Hepatocyte (in vitro differentiated cells): ENCODE measurements around the gene AP2S1. TPM values are rescaled to one million over a fixed set of nuclear protein-coding genes. Genes with fewer than 3 reads are reported as not detected.
"Not testable (repeated sequence)": the region's sequence is repeated elsewhere in the genome, so short reads cannot be mapped to it uniquely, and the experiment has no call there.

Source experiments
- DNase-seq: peaks from one replicate; pipeline ENCODE4 v3.0.0-alpha.2; 2016; ENCODE audit warnings: low spot score
- H2AFZ ChIP-seq: fragments of 200-600 bp; sonication (generic); 2 replicates; pipeline ENCODE4 v1.6.0; 2016; ENCODE audit warnings: antibody characterized with exemption, mild to moderate bottlenecking
- H3K27ac ChIP-seq: fragments of 200-600 bp; sonication (generic); 2 replicates; pipeline ENCODE4 v1.5.1; 2016; ENCODE audit warnings: mild to moderate bottlenecking
- H3K27me3 ChIP-seq: fragments of 200-600 bp; sonication (generic); 2 replicates; pipeline ENCODE4 v1.6.1; 2016
- H3K36me3 ChIP-seq: fragments of 200-600 bp; sonication (generic); replicated peaks from 2 replicates; pipeline ENCODE4 v1.5.1; 2016; ENCODE audit warnings: low read depth; ENCODE audit not compliant: insufficient read depth
- H3K4me1 ChIP-seq: fragments of 200-600 bp; sonication (generic); 2 replicates; pipeline ENCODE4 v1.5.1; 2016; ENCODE audit warnings: mild to moderate bottlenecking, moderate library complexity; ENCODE audit not compliant: insufficient read depth
- H3K4me2 ChIP-seq: fragments of 200-600 bp; sonication (generic); 2 replicates; pipeline ENCODE4 v1.6.0; 2016
- H3K4me3 ChIP-seq: fragments of 200-600 bp; sonication (generic); 2 replicates; pipeline ENCODE4 v1.5.1; 2016; ENCODE audit warnings: mild to moderate bottlenecking
- H3K79me2 ChIP-seq: fragments of 200-600 bp; sonication (generic); 2 replicates; pipeline ENCODE4 v1.6.0; 2017; ENCODE audit warnings: mild to moderate bottlenecking
- H3K9me2 ChIP-seq: fragments of 200-600 bp; sonication (generic); replicated peaks from 2 replicates; pipeline ENCODE4 v1.6.0; 2017; ENCODE audit warnings: mild to moderate bottlenecking; ENCODE audit not compliant: insufficient read depth
- H3K9me3 ChIP-seq: fragments of 200-600 bp; sonication (generic); 2 replicates; pipeline ENCODE4 v1.5.1; 2016; ENCODE audit warnings: low read depth, mild to moderate bottlenecking
- H4K20me1 ChIP-seq: fragments of 200-600 bp; sonication (generic); 2 replicates; pipeline ENCODE4 v1.6.0; 2016; ENCODE audit warnings: mild to moderate bottlenecking; ENCODE audit not compliant: insufficient read depth, poor library complexity, severe bottlenecking
- EZH2 ChIP-seq: fragments of 200-600 bp; sonication (generic); IDR thresholded peaks from 2 replicates; pipeline ENCODE4 v1.6.1; 2016; ENCODE audit warnings: antibody characterized with exemption, mild to moderate bottlenecking, borderline replicate concordance
- EZH2phosphoT487 ChIP-seq: fragments of 200-600 bp; sonication (generic); IDR thresholded peaks from one replicate; pipeline ENCODE4 v1.6.1; 2018; ENCODE audit warnings: antibody characterized with exemption, mild to moderate bottlenecking, low read depth, moderate library complexity; ENCODE audit not compliant: unreplicated experiment, severe bottlenecking
- WGBS: methylation state at CpG from one replicate; pipeline ENCODE4 v1.1.6; 2016; ENCODE audit warnings: low lambda C conversion rate; ENCODE audit errors: missing lambda C conversion rate; 5-methylcytosine and 5-hydroxymethylcytosine counted together
- polyA plus RNA-seq: library from polyadenylated mRNA; unstranded; fragments of >200 nt; fragmentation: Nextera tagmentation; extraction: Ambion mirVana; gene quantifications from 2 replicates; pipeline ENCODE4 v1.2.1, GENCODE V29; 2016
- total RNA-seq: library from RNA; depleted of rRNA; stranded (reverse); fragments of >200 nt; gene quantifications from 2 replicates; pipeline ENCODE4 v1.2.3, GENCODE V29; 2014
- TF ChIP-seq, protein P1 (sequence below): fragments of 200-600 bp; sonication (generic); IDR thresholded peaks from 2 replicates; pipeline ENCODE4 v1.5.1; 2016; ENCODE audit warnings: antibody characterized with exemption, mild to moderate bottlenecking; ENCODE audit not compliant: poor library complexity

AP2S1 gene
- total and polyA plus RNA-seq, 2 experiments from 2014 or later = 109 to 349 TPM

DNA sequence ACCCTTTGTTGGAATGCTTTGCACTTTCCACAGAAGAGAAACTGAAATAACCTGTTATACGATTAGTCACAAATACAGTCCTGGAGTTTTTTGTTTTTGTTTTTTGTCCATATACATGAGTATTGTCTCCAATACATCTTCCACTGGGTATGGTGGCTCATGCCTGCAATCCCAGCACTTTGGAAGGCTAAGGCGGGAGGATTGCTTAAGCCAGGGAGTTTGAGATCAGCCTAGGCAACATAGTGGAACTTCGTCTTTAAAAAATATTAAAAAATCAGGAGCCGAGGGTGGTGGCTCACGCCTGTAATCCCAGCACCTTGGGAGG is 25.0 kb downstream of the AP2S1 start:
- no peak for DNase-seq
- Histone ChIP-seq H3K79me2 (no peaks in the 10 kb centered on the region), H3K4me2 (no peak overlapping the region), H3K36me3 (no peaks in the 10 kb centered on the region), H3K4me1 (peaks cover 26% of the 10 kb centered on the region), H4K20me1 (no peaks in the 10 kb centered on the region), H3K4me3 (no peak overlapping the region), H3K9me2 (no peaks in the 10 kb centered on the region), H2AFZ (no peak overlapping the region), H3K9me3 (no peaks in the 10 kb centered on the region), H3K27ac (no peak overlapping the region), H3K27me3 (no peaks in the 10 kb centered on the region)
- WGBS = 93% methylated on average over 5 of the region's 5 CpGs
- TF ChIP-seq EZH2 = no peak
- TF ChIP-seq EZH2phosphoT487 = no peak
- TF ChIP-seq, protein P1, sequence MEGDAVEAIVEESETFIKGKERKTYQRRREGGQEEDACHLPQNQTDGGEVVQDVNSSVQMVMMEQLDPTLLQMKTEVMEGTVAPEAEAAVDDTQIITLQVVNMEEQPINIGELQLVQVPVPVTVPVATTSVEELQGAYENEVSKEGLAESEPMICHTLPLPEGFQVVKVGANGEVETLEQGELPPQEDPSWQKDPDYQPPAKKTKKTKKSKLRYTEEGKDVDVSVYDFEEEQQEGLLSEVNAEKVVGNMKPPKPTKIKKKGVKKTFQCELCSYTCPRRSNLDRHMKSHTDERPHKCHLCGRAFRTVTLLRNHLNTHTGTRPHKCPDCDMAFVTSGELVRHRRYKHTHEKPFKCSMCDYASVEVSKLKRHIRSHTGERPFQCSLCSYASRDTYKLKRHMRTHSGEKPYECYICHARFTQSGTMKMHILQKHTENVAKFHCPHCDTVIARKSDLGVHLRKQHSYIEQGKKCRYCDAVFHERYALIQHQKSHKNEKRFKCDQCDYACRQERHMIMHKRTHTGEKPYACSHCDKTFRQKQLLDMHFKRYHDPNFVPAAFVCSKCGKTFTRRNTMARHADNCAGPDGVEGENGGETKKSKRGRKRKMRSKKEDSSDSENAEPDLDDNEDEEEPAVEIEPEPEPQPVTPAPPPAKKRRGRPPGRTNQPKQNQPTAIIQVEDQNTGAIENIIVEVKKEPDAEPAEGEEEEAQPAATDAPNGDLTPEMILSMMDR = no peak

GRCh38 chr19:46824890-46825730 is 25.5 kb downstream of the AP2S1 start:
- Histone ChIP-seq H3K27me3 (no peaks in the 10 kb centered on the region), H3K27ac (no peak overlapping the region), H3K79me2 (no peaks in the 10 kb centered on the region), H3K36me3 (no peaks in the 10 kb centered on the region), H3K9me3 (no peaks in the 10 kb centered on the region), H3K4me2 (no peak overlapping the region), H3K4me1 (peaks cover 27% of the 10 kb centered on the region), H3K9me2 (no peaks in the 10 kb centered on the region), H2AFZ (no peak overlapping the region), H3K4me3 (no peak overlapping the region), H4K20me1 (no peaks in the 10 kb centered on the region)
- DNase-seq = no peak
- 94% methylated on average over 21 of the region's 21 CpGs for WGBS
- TF ChIP-seq EZH2phosphoT487 (no peak), EZH2 (no peak)
- TF ChIP-seq, protein P1 = no peak

- no peak overlapping the region for H3K4me2 ChIP-seq
- no peaks in the 10 kb centered on the region for H4K20me1 ChIP-seq
- no peaks in the 10 kb centered on the region for H3K79me2 ChIP-seq
- no peaks in the 10 kb centered on the region for H3K9me3 ChIP-seq
- H3K27me3 ChIP-seq = no peaks in the 10 kb centered on the region
- TF ChIP-seq, protein P1 = no peak
- no peak for TF ChIP-seq EZH2
- no peak for TF ChIP-seq EZH2phosphoT487
- H2AFZ ChIP-seq = no peak overlapping the region
- peaks cover 23% of the 10 kb centered on the region for H3K4me1 ChIP-seq
- no peaks in the 10 kb centered on the region for H3K9me2 ChIP-seq
- no peak for DNase-seq
- no peak overlapping the region for H3K4me3 ChIP-seq
- WGBS = 59% methylated on average over 5 of the region's 6 CpGs
- H3K36me3 ChIP-seq = no peaks in the 10 kb centered on the region
- no peak overlapping the region for H3K27ac ChIP-seq
Measured at GRCh38 chr19:46823049-46823448, 27.6 kb downstream of the AP2S1 start.

DNA sequence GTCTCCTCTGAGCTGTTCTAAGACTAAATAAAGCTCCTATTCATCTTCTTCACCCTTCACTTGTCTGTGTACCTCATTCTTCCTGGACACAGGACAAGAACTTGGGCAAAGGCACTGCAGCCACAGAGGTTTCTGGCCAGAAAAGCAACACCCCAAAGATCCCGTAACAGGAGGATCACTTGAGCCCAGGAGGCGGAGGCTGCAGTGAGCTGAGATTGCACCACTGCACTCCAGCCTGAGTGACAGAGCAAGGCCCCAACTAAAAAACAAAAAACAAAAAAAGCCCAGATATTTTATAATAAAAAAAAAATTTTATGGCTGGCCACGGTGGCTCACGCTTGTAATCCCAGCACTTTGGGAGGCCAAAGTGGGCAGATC is 28.2 kb downstream of the AP2S1 start:
- not testable (repeated sequence) for H3K9me3 ChIP-seq, H3K27me3 ChIP-seq, H3K4me3 ChIP-seq, H3K79me2 ChIP-seq, H3K36me3 ChIP-seq, H3K9me2 ChIP-seq, DNase-seq, H4K20me1 ChIP-seq, H3K4me2 ChIP-seq
- Histone ChIP-seq H2AFZ (peak overlapping the region; percentile 25), H3K4me1 (peaks cover 23% of the 10 kb centered on the region), H3K27ac (peak overlapping the region; percentile 68)
- WGBS = 74% methylated on average over 4 of the region's 4 CpGs
